NCI-H1105 (cell line): Measurements from ENCODE around the gene ASTL.

Experiments
- DNase-seq: peaks from one replicate; lab custom pipeline; 2025; lab: John Stamatoyannopoulos, UW

The ASTL gene

DNA sequence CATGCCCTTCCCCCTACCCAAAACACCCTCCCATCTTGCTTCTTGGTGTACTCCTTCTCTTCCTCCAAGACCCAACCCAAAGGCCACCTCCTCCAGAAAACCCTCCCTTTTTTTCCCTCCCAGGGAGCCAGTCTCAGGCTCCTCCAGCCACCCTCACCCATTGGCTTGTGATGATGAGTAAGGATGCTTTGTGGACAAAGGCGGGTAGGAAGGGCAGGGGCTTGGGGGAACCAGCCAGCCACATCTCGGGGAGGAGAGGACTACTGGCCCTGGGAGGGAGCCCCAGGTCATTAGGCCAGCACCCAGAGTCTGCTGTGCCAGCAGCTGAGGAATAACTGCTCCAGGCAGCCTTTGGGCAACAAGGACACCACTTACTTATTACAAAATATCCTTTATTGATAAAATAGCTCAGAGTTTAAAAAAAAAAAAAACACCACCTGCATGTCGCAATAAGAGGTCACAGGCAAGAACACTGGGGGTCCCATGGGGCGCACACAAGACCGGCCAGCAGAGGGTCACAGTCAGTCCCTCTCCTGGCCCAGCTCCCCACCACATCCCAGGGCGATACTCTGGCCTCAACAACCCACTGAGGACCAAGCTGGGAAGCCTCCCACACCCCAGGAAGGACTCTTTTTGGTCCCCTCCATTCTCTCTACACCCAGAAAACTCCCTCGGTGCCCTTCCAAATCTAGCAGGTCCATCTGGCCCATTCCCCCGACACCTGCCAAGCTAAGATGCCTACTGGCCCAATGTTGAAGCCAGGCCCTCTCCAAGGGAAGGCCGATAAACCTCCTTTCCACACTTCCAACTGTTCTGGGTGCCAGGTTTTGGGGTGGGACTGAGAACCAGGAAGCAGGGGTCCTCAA is 25.6 kb downstream of the ASTL start:
- DNase-seq = no peak

DNA sequence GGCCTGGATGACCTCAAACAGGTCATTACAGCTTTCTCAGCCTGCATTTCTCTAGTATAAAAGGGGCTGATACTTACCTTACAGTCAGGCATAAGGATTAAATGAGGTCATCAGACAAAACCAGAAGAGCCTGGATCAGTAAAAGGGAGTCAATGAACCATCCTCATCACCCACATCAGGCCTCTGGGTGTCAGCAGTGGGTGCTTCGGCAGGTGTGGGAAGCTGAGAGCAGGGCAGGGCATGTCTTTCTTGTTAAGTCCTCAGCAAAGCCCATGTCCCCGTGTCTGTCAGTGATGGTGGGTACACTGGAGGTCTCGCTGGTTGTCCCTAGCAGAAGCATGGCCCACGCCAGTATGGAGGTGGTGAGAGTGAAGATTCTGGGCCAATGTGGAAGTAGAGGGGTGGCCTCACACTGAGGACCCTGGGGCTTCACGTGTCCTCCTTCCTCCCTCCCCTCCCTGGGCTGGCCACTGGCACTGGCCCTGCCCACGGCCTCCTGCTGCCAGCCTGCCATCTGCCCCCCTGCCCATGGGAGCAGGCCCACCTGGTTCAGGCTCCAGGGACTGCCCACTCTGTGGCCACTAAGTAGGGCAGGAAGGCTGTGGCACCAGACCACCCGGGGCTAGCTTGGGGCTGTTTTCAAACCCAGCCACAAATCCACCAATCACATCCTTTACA is 26.3 kb downstream of the ASTL start:
- no peak for DNase-seq

DNA sequence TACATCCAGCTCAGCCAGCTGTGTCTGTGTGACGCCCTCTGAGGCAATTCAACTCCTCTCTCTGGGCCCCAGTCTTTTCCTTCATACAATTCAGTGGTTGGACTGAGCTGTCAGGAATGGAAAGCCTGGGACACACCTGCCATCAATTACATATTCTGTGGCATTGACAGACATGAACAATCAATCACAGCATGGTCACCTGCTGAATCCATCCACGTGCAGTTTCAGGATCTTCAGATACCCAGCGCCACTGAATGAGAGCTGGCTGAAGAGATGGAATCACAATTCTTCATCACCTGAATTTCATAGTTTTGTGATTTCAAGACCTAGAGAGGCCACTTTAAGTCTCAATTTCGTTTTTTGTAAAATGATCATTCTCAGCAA is 27.1 kb downstream of the ASTL start:
- DNase-seq = no peak

DNA sequence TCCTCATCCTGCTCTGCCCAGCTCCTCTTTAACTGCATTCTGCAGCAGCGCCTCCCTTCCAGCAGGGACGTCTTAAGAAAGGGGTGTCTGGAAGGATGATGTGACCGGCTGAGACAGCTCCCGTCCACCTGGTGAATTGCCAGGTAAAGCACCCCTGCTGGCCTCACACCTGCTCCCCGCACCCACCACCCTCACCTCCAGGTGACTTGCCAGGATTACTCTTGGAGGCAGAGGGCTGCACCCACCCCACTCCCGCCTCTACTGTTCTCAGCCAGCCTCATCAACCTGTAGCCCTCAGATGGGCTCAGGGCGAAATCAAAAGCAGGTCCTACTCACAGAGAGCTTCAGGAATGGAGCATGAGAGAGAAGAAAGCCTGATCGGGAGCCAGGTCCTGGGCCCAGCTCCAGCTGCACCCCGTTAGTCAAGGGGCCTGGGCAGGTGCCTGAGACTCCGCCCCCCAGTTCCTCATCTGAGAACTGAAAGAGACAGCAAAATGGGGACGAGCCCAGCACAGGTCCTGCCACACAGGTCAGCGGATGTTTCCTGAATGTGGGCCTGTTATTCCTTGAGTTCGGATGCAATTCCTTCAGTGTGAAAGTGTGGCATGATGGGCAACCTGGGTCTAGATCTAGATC is 27.6 kb downstream of the ASTL start:
- DNase-seq = no peak

DNA sequence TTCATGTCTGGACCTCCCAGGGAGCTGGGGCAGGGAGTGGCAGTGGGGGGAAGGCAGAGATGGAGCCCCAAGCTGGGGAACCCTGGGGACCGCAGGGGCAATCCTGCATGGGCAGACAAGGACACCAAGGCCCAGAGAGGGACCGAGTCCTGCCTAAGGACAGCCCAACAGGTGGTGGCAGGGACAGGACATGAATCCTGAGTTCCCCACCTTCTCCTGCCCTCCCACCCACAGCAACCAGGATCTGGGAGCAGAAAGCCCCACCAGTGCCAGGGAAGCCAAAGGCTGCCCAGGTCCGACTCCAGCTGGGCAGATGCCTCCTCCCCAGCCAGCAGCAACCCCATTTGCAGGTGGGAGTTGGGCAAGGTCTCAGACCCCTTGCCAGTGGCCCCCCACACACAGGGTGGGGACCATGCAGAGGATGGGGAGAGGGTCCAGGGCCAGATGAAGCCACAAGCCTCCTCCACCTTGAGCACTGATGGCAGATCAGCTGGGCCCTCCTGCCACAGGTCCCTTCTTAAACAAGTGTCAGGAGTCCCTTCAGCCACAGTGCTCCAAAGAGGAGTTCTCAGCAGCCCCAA is 28.3 kb downstream of the ASTL start:
- DNase-seq = no peak

DNA sequence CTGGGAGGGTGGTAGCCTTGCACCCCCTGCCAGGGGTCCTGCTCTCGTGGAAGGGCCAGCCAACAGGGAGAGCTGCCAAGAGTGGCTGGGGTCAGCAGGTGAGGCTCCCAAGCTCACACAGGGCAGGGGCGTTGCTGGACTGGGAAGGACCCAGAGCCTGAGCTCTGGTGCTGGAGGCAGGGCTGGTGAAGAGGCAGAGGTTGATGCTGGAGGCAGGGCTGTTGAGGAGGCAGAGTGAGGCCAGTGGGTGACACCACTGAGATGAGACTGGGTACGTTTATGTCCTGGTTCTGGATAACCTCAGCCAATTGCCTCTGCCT is 29.0 kb downstream of the ASTL start:
- DNase-seq = no peak

DNA sequence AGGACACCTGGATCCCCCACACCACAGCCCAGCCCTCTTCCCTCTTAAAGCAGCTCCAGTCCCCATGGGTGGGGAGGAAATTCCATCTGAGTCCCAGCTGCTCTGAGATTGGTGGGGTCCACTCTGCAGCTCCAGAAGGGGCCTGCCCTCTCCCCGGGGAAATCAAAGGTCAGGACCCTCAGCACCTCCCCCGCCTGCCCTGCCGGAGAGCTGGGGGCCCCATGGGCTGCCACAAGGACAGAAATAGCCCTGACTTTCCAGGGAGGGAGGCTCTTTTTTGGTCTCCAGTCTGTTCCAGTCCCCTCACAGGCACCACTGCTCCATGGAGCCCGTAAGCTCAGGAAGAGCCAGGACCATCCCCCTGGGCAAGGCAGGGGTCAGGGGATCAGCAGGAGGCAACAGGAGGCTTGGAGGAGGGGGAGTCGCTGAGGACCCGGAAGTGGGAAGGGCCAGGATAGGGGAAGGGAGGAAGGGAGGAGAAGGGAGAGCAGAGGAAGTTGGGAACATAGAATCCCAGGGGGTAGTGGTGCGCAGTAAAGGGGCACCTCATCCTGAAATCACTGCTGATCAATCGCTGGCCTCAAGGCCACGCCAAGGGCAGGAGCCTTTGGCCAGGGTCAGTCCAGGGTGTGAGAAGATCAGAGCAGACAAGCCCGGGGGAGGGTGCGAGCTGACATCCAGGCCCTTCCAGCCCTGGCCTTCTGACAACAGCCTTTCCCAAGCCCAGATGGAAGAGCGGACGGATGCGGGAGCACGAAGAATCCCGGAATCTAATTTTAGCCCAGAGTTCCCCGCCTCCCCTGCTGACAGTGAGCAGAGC is 29.6 kb downstream of the ASTL start:
- no peak for DNase-seq

DNA sequence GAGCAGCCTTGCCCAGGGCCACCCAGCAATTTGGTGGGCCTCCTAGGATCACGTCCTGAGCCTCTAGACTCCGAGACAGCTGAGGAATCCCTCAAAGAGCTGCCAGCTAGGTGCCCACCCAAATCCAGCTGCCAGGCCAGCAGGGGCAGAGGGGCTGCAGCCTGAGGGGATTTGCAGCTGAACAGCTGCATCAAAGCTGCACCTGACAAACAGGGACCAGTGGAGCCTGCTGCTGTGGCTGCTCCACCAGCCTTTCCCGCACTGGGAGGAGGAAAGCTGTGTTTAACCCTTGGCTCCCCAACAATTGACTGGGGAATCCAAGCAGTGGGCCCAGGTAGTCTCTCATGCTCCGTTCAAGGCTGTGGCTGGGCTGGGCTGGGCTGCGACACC is 30.2 kb downstream of the ASTL start:
- no peak for DNase-seq

DNA sequence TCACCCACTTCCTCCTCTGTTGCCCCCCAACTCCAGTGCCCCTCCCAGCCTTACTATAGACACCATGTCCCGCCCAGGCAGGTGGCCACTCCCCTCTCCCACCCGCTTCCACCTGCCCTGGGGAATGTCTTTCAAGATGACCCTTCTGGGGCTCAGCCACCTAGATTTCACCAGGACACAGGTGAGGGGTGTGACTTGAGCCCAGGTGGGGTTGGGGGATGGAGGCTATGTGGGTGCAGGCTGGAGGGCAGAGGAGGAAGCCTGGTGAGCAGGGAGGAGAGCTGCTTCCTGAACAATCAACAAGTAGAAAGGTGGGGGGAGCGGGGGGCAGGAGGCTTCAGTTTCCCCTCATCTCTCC is 30.6 kb downstream of the ASTL start:
- no peak for DNase-seq

DNA sequence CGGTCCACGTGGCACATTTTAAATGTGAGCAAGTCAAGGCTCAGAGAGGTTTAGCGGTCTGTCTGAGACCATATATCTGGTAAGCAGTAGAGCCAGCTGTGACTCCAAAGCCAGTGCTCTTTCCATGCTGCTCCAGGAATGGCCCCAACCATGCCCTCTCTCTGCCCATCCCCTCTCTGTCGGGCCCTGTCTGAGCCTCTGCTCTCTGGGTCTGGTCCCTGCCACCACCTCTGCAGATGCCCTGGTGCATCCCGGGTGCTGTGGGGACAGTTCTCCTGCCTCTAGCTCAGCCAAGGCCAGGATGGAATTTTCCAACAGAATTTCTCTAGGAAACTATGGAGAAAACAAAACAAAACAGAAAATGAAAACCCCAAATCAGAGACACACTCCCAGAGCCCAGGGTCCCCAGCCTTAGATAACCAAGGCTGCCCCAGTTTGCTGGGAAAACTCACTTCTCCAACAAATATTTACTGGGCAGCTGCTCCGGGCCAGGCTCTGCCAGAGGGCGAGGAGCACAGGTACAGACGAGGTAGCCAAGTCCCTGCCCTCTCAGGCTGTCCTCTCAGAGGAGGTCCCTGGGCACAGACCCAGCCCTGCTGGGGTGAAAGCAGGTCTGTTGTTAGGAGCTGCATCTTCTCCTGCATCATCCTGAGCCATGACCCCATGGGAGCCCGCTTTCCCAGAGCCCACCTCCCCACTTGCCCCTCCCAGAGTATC is 31.2 kb downstream of the ASTL start:
- no peak for DNase-seq

DNA sequence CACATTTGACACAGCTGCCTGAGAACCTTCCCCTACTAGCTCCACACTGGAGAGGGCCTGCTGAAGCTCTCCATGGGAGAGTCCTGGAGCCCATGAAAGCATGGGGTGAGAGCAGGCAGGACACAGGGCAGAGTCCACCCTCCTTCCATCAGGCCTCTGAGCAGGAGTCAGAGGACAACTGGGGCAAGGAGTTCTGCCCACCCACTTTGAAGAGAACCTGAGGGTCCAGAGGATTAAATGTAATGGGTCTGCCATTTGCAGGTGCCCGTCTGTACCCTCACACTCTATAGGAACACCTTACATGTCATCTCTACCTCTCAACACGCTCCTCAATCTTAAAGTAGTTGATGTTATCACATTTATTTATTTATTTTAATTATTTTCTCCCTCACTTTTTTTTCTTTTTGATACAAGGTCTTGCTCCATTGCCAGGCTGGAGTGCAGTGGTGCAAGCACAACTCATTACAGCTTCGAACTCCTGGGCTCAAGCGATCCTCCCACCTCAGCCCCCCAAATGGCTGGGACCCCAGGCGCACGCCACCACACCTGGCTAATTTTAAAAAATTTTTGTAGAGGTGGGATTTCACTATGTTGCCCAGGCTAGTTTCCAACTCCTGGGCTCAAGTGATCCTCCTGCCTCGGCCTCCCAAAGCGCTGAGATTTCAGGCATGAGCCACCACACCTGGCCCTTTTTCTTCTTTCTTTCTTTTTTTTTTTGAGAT is 32.1 kb downstream of the ASTL start:
- DNase-seq = no peak

DNA sequence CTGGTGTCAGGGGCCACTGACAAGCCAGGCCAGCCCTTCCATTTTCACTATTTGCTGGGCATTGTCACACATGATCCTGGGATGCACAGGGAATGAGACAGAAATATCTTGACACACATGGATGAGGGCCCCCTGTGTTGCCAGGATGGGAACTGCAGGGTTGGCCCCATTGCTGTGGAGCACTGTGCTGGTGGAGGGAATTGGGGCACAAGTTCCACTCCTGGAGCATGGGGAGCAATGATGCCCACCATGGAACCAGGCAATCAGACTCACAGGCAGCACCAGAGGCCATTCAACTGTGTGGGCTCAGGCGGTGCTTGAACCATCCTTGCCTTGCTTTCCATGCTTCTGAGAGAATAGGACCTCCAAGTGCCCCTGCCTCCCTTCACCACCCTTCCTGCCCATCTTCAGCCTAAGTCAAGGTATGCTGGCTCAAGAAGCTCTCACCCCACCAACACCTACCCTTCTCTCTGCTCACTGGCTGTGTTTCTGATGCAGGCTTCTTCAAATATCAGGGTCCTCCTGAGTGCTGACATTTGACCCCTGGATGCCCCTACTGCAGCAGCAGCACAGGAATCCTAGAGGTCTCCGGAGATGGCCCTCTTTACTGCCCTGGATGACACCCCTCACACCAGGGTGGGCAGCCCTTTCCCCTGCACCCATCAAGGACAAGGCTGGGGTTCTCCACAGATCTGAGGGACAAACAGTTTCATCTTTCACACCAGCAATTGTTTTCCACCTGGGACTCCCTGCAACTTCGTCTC is 33.0 kb downstream of the ASTL start:
- no peak for DNase-seq

DNA sequence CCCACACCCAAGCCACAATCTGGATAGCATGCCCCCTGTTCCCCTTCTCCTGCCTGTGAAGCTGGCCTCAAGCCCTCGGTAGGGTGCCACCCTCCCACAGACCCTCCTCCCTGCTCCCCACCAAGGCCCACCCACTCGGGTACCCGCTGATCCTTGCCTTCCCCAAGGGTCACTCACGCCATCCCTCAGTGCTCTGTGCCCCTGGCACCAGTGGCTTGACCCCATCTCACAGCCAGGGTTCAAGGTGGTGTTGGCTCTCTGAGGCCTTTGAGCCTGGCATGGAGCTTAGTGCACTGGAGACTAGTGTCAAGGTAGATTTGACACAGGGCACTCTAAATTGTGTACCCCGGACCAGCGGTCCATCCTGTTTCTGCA is 33.8 kb downstream of the ASTL start:
- no peak for DNase-seq

DNA sequence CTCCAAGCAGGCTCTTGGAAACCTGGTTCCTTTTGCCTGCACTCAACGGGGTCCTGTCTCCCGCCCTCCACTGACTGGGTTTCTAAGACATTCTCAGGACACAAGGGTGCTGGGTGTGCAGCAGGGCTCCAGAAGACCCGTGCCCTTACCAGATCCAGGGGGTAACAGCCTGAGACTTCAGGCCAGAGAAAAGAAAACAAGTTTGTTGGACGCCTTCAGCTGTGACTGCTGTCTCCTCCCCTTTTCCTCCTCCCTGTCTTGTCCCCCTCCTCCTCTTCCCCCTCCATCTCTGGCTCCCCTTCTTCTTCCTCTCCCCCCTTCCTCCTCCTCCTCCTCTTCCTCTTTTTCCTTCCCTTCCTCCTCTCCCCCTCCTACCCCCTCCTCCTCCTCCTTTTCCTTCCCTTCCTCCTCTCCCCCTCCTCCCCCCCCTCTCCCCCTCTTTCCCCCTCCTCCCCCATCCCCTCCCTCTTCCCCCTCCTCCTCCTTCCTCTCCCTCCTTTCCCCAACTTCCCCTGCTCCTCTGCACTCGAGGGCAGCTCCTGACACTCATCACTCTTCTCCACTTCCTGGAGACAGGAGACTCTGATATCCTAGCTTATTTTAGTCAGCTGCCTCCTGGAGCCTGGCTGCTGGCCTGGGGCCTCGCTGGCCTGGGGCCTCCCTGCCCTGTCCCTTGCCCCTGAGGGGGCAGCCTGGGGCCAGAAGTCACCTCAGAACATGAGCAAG is 34.4 kb downstream of the ASTL start:
- no peak for DNase-seq

DNA sequence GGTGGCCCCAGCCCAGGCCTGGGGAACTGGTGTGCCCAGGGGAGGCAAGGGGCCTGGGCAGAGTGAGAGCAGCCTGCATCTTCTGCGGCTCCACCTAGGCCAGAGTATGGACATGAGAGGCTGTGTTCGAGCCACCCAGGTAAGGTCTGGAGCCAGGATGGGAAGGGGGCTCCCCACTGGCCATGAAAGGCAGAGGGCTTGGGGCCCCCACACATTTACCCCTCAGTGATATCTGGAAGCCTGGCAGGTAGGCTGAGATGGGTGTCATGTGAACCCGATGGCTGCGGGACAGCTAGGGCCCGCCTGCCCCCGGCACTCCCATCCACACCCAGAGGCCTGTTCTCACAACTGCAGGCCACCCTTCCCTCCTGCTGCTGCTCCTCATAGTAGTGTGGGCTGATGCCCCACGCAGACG is 35.1 kb downstream of the ASTL start:
- no peak for DNase-seq

DNA sequence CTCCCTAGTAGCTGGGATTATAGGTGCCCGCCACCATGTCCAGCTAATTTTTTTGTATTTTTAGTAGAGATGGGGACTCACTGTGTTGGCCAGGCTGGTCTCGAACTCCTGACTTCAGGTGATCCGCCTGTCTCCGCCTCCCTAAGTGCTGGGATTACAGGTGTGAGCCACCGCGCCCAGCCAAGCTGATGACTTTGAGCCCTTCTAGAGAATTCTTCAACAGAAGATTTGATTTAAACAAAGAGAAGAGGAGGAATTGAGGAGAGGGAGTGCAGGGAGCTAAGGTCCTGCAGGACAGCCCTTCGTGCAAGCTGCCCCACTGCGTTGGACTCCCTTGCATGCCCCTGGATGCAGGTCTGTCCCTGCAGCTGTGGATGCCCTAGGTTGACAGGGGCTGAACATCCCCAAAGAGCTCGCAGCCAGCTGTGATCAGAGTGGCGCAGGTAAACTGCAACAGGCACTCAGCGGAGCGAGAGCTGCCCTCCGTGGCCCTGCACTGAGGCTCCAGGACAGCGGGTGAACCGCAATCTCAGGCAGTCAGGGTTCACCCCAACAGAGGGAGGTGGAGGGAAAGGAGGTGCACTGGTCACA is 35.6 kb downstream of the ASTL start:
- DNase-seq = no peak

DNA sequence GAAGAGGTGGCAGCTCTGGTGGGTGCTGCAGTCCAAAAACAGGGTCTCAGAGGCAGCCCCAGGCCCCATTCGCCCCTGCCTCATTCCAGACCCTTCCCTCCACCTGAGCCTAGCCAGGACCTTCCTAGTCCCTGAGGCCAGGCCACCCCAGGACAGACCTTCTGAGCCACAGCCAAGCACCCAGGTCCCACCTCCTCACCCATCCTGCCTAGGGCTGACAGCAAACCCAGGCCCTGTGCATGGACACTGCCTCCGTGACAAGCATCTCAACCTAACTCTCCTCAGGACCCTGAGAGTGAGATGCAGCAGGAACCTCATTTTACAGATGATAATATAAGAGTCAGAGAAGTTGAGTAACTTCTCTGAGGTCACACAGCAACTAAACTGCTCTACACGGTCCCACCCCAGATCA is 37.4 kb downstream of the ASTL start:
- no peak for DNase-seq

DNA sequence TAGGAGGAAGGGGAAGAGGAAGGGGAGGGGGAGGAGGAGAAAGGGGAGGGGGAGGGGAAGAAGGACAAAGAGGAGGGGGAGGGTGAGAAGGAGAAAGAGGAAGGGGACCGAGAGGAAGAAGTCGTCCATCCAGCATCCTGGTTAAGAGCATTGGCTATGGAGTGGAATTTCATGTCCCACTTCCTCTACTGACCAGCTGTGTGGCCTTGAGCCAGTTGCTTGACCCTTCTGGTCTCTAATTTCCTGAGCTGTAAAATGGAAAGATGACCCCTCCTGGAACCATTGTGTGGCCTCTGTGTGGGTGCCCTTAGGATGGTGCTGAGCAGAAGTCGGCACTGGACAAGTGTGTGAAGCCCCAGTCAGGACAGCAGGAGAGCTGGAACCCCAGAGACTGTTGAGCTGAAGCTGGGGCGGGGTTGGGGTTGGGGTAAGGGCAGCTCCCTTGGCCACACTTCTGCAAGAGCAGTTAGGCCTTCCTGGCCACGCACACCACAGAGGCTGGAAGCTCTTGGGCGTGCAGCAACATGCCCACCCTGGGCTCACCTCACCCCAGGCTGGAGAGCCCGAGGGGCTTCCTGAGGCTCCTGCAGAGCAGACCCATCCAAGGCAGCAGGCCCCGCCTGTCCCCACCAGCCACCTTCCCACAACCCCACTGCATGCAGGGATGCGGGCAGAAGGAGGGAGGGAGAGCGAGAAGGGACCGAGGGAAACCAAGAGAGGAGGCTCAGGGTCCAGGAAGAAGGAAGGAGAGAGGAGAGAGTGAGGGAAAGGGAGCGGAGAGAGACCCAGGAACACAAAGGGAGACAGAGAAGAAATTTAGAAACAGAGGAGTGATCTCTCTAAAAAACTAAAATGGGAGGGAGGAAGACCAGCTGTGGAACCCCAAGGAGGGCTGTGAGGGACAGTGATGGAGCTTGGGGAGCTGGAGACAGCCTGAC is 38.2 kb downstream of the ASTL start:
- no peak for DNase-seq
